G401 (cell line): ENCODE results near the gene CKAP2L. TPM values are rescaled to one million over a fixed set of nuclear protein-coding genes. Genes with fewer than 3 reads are reported as not detected.

Experiments
- DNase-seq: peaks from one replicate; pipeline ENCODE4 v3.0.0-alpha.2; 2015; ENCODE audit warnings: low spot score
- in situ Hi-C: cut with HindIII; loops from 2 replicates; pipeline ENCODE4 v1.10.0; 2016; ENCODE audit warnings: low sequenced_read_pairs, mixed read lengths
- total RNA-seq: library from RNA; depleted of rRNA; stranded (reverse); fragments of >200 nt; shearing (Covaris generic); gene quantifications from 2 replicates; pipeline ENCODE4 v1.2.3, GENCODE V29; 2014

CKAP2L gene
- total RNA-seq, 1 experiment from 2014 or later, result 7.7 TPM

- DNase-seq, result no peak
- in situ Hi-C loops, result no loop called here
Measured at GRCh38 chr2:112793449-112793978, 29.1 kb upstream of the CKAP2L start.

GRCh38 chr2:112792419-112792818 is 28.0 kb upstream of the CKAP2L start:
- in situ Hi-C loops, result no loop called here
- DNase-seq, result no peak

GRCh38 chr2:112791693-112792230 is 27.4 kb upstream of the CKAP2L start:
- DNase-seq, result no peak
- in situ Hi-C loops, result no loop called here

GRCh38 chr2:112791019-112791418 is 26.6 kb upstream of the CKAP2L start:
- in situ Hi-C loops, result no loop called here
- no peak for DNase-seq

GRCh38 chr2:112790305-112790704 is 25.9 kb upstream of the CKAP2L start:
- in situ Hi-C loops, result no loop called here
- DNase-seq, result no peak

- no peak for DNase-seq
- in situ Hi-C loops, result no loop called here
Measured at GRCh38 chr2:112789186-112789585, 24.8 kb upstream of the CKAP2L start.

- no peak for DNase-seq
- in situ Hi-C loops, result no loop called here
Measured at GRCh38 chr2:112788653-112789052, 24.2 kb upstream of the CKAP2L start.

- no peak for DNase-seq
- in situ Hi-C loops, result no loop called here
Measured at GRCh38 chr2:112787729-112788393, 23.5 kb upstream of the CKAP2L start.

- in situ Hi-C loops, result no loop called here
- no peak for DNase-seq
Measured at GRCh38 chr2:112787294-112787693, 22.9 kb upstream of the CKAP2L start.

- in situ Hi-C loops, result no loop called here
Measured at GRCh38 chr2:112784199-112785189, 20.1 kb upstream of the CKAP2L start, which contains the start of gene IL1A. Gene IL1A (minus strand): TSS chr2:112784493. CDS start chr2:112783770, 723 bp downstream.

GRCh38 chr2:112783187-112783714 is 18.8 kb upstream of the CKAP2L start:
- no peak for DNase-seq
- in situ Hi-C loops, result no loop called here

More at GRCh38 chr2:112784199-112785189, 20.1 kb upstream of the CKAP2L start, which contains the start of gene IL1A:
- no peak for DNase-seq

GRCh38 chr2:112782234-112782799 is 17.9 kb upstream of the CKAP2L start:
- no peak for DNase-seq
- in situ Hi-C loops, result no loop called here

- in situ Hi-C loops, result no loop called here
- no peak for DNase-seq
Measured at GRCh38 chr2:112779598-112779997, 15.2 kb upstream of the CKAP2L start.

- no peak for DNase-seq
- in situ Hi-C loops, result no loop called here
Measured at GRCh38 chr2:112777036-112777435, 12.6 kb upstream of the CKAP2L start.

GRCh38 chr2:112776113-112776512 is 11.7 kb upstream of the CKAP2L start:
- no peak for DNase-seq
- in situ Hi-C loops, result no loop called here

- in situ Hi-C loops, result no loop called here
Measured at GRCh38 chr2:112774536-112775285, 10.3 kb upstream of the CKAP2L start.

GRCh38 chr2:112773556-112773955 is 9.1 kb upstream of the CKAP2L start:
- no peak for DNase-seq
- in situ Hi-C loops, result no loop called here

More at GRCh38 chr2:112774536-112775285, 10.3 kb upstream of the CKAP2L start:
- DNase-seq, result no peak

GRCh38 chr2:112772911-112773475 is 8.6 kb upstream of the CKAP2L start:
- in situ Hi-C loops, result no loop called here
- DNase-seq, result no peak
